A673 (cell line): ENCODE results near the gene MKI67. TPM values are rescaled to one million over a fixed set of nuclear protein-coding genes. Genes with fewer than 3 reads are reported as not detected.

Experiments
- BruUV-seq: library from RNA; stranded (reverse); fragments of 400-500 nt; replicated peaks from 2 replicates; lab custom pipeline; 2021; lab: Mats Ljungman, UMichigan
- CTCF ChIA-PET: fragments of 300-600 bp; sonication (Branson Sonifier 250); formaldehyde crosslinking; loops from one replicate; lab custom pipeline; 2022; ENCODE audit warnings: antibody characterized with exemption; lab: Charles Lee
- POLR2A ChIA-PET: fragments of 300-600 bp; sonication (Branson Sonifier 250); formaldehyde crosslinking; loops from one replicate; lab custom pipeline; 2022; ENCODE audit warnings: antibody characterized with exemption; ENCODE audit not compliant: low non-redundant PET; lab: Charles Lee
- DNase-seq: peaks from one replicate; pipeline ENCODE4 v3.0.0-alpha.2; 2015; ENCODE audit warnings: low spot score
- H3K27ac ChIP-seq: fragments of 200-600 bp; sonication (generic); 2 replicates; pipeline ENCODE4 v1.5.1; 2016; ENCODE audit warnings: mixed run types, low read depth, mild to moderate bottlenecking, mixed read lengths, antibody characterized with exemption, low read length; ENCODE audit not compliant: poor library complexity, severe bottlenecking
- H3K27me3 ChIP-seq: fragments of 200-600 bp; sonication (generic); replicated peaks from 2 replicates; pipeline ENCODE4 v1.6.1; 2017; ENCODE audit warnings: mixed run types, low read depth, mild to moderate bottlenecking, mixed read lengths, antibody characterized with exemption, low read length; ENCODE audit not compliant: insufficient read depth, poor library complexity
- H3K36me3 ChIP-seq: fragments of 200-600 bp; sonication (generic); 2 replicates; pipeline ENCODE4 v1.6.1; 2016; ENCODE audit warnings: mixed run types, mild to moderate bottlenecking, mixed read lengths, antibody characterized with exemption, low read length; ENCODE audit not compliant: insufficient read depth, poor library complexity, severe bottlenecking
- H3K4me1 ChIP-seq: fragments of 200-600 bp; sonication (generic); 2 replicates; pipeline ENCODE4 v1.6.1; 2017; ENCODE audit warnings: mixed run types, mild to moderate bottlenecking, mixed read lengths, antibody characterized with exemption, low read length; ENCODE audit not compliant: insufficient read depth, poor library complexity, severe bottlenecking
- H3K4me3 ChIP-seq: fragments of 200-600 bp; sonication (generic); 2 replicates; pipeline ENCODE4 v1.5.1; 2016; ENCODE audit warnings: low read depth, mixed run types, mild to moderate bottlenecking, mixed read lengths, low read length; ENCODE audit not compliant: poor library complexity, severe bottlenecking
- H3K9me3 ChIP-seq: fragments of 200-600 bp; sonication (generic); 2 replicates; pipeline ENCODE4 v1.6.1; 2016; ENCODE audit warnings: mixed run types, low read depth, mild to moderate bottlenecking, mixed read lengths, antibody characterized with exemption, low read length; ENCODE audit not compliant: poor library complexity, severe bottlenecking
- CTCF ChIP-seq: fragments of 300-800, 200-600 bp; sonication (generic); conservative IDR thresholded peaks from 2 replicates; pipeline ENCODE4 v1.5.1; 2017; ENCODE audit warnings: low read depth, mild to moderate bottlenecking, antibody characterized with exemption, low read length, moderate library complexity, mixed read lengths
- EZH2 ChIP-seq: fragments of 200-600 bp; sonication (generic); IDR thresholded peaks from 2 replicates; pipeline ENCODE4 v1.6.1; 2017; ENCODE audit warnings: borderline replicate concordance, low read depth, mild to moderate bottlenecking, mixed read lengths, antibody characterized with exemption, low read length; ENCODE audit not compliant: poor library complexity, severe bottlenecking
- intact Hi-C: fragments of 100-400 bp; cut with micrococcal nuclease; formaldehyde crosslinking; loops from one replicate; pipeline ENCODE4 v1.10.0; 2022; ENCODE audit not compliant: unreplicated experiment
- total RNA-seq: library from RNA; stranded (reverse); gene quantifications from 2 replicates; pipeline ENCODE4 v1.2.3, GENCODE V29; 2021

Gene MKI67
- total RNA-seq, 1 experiment from 2014 or later: 249 TPM

- POLR2A ChIA-PET: no interaction called here
- no peaks in the 10 kb centered on the region for H3K27me3 ChIP-seq
- H3K4me1 ChIP-seq: no peaks in the 10 kb centered on the region
- intact Hi-C loops: no loop called here
- BruUV-seq: no TSS peak
- H3K27ac ChIP-seq: no peak overlapping the region
- no peaks in the 10 kb centered on the region for H3K9me3 ChIP-seq
- TF ChIP-seq CTCF: no peak
- TF ChIP-seq EZH2: no peak
- DNase-seq: no peak
- no peaks in the 10 kb centered on the region for H3K36me3 ChIP-seq
- no peak overlapping the region for H3K4me3 ChIP-seq
- CTCF ChIA-PET: no interaction called here
Observed at GRCh38 chr10:128087146-128087883, 38.9 kb downstream of the MKI67 start.

DNA sequence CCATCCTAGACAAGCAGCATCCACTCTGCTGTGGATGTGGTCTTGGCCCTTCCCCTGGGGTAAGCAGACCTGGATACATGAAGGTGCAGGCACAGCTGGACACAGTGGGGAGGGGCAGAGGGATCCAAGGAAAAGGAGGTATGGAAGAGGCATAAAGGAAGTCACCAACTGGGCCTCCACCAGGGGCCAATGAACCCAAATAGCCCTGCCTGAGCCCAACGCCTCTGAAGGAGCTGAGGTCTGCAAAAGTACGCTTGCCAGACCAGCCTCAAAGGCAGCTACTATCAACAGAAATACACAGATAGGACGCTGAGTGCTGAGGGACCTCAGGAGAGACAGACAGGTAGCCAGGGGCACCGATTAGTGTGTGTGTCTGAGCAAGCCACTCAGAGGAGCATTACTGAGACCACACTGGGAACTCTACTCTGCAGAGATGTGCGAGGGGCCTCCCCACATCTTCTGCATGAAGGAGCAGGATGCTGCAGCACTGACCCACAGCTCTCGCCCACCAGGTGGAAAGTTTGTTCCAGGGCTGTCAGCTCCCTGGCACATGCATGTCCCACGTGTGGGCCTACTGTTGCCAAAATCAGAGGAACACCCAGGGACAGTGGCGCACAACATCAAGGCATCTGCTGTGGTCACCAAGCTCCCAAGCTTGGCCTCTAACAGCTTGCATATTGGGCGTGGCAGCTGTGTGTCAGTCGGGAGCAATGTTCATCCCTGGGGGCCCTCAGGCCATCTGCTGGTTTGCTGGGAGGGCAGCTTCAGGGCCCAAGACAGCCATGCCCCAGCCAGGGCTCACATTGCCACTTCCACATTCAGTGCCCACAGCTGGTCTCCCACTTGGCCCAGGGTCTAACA is 40.0 kb downstream of the MKI67 start:
- Histone ChIP-seq H3K27me3 (no peaks in the 10 kb centered on the region), H3K36me3 (no peaks in the 10 kb centered on the region), H3K9me3 (no peaks in the 10 kb centered on the region), H3K4me3 (no peak overlapping the region), H3K27ac (no peak overlapping the region), H3K4me1 (no peaks in the 10 kb centered on the region)
- ChIA-PET CTCF (no interaction called here), POLR2A (no interaction called here)
- BruUV-seq: no TSS peak
- intact Hi-C loops: no loop called here
- no peak for DNase-seq
- TF ChIP-seq EZH2 (no peak), CTCF (no peak)

- no peaks in the 10 kb centered on the region for H3K4me1 ChIP-seq
- POLR2A ChIA-PET: no interaction called here
- CTCF ChIA-PET: no interaction called here
Observed at GRCh38 chr10:128084991-128085390, 41.2 kb downstream of the MKI67 start.

More at GRCh38 chr10:128084991-128085390, 41.2 kb downstream of the MKI67 start:
- H3K9me3 ChIP-seq: no peaks in the 10 kb centered on the region
- no TSS peak for BruUV-seq
- TF ChIP-seq CTCF: no peak
- no peak for TF ChIP-seq EZH2
- H3K27ac ChIP-seq: no peak overlapping the region
- no peak overlapping the region for H3K4me3 ChIP-seq
- H3K27me3 ChIP-seq: no peaks in the 10 kb centered on the region
- H3K36me3 ChIP-seq: no peaks in the 10 kb centered on the region
- no peak for DNase-seq
- intact Hi-C loops: no loop called here
